ENCODE results near the gene DRAXIN.

The DRAXIN gene

GRCh38 chr1:11690397-11691301 is 861 bp upstream of the DRAXIN start:
- DNase-seq, result no peak

- DNase-seq, result no peak
These were observed 610 bp downstream of the DRAXIN start for GRCh38 chr1:11691928-11692711.

GRCh38 chr1:11693024-11693590 is 1.6 kb downstream of the DRAXIN start:
- DNase-seq, result no peak

- no peak for DNase-seq
These were observed 2.4 kb downstream of the DRAXIN start for GRCh38 chr1:11693917-11694316.

GRCh38 chr1:11695861-11696260 is 4.4 kb downstream of the DRAXIN start:
- no peak for DNase-seq

- DNase-seq, result no peak
These were observed 5.8 kb downstream of the DRAXIN start for GRCh38 chr1:11697188-11697892.

GRCh38 chr1:11697893-11698210 is 6.3 kb downstream of the DRAXIN start:
- DNase-seq, result no peak

- DNase-seq, result no peak
These were observed 9.3 kb downstream of the DRAXIN start for GRCh38 chr1:11700601-11701467.

- DNase-seq, result peak; percentile 74 to 83
These were observed 10.0 kb downstream of the DRAXIN start for GRCh38 chr1:11701551-11701961.

GRCh38 chr1:11701981-11702803 is 10.7 kb downstream of the DRAXIN start:
- DNase-seq, result no peak

GRCh38 chr1:11703357-11704193 is 12.1 kb downstream of the DRAXIN start:
- no peak for DNase-seq

- DNase-seq, result no peak
These were observed 12.7 kb downstream of the DRAXIN start for GRCh38 chr1:11704194-11704529.

GRCh38 chr1:11704691-11705475 is 13.4 kb downstream of the DRAXIN start:
- DNase-seq, result no peak

- DNase-seq, result no peak
These were observed 14.1 kb downstream of the DRAXIN start for GRCh38 chr1:11705596-11705995.

- no peak for DNase-seq
These were observed 14.8 kb downstream of the DRAXIN start for GRCh38 chr1:11706292-11706691.

GRCh38 chr1:11707621-11708276 is 16.2 kb downstream of the DRAXIN start:
- peak in 1 of 2 donors; percentile 16 for DNase-seq

GRCh38 chr1:11708554-11709350 is 17.2 kb downstream of the DRAXIN start:
- no peak for DNase-seq

GRCh38 chr1:11711490-11711889 is 20.0 kb downstream of the DRAXIN start:
- DNase-seq, result no peak

Data from hippocampal formation (tissue), 2 donors.